ENCODE measurements around the gene GPATCH2L.

The GPATCH2L gene

GRCh38 chr14:76121089-76121748 lies 30.5 kb upstream of the GPATCH2L start:
- Histone ChIP-seq H3K4me3 (ENCODE audit: low read length) (no peak overlapping the region), H3K27ac (ENCODE audit: low read length) (no peak overlapping the region), H3K4me1 (ENCODE audit: control insufficient read depth, insufficient read depth, low read length) (peaks cover 4% of the 10 kb centered on the region), H3K9me3 (ENCODE audit: control insufficient read depth, insufficient read depth, low read length) (no peaks in the 10 kb centered on the region), H3K27me3 (ENCODE audit: control insufficient read depth, insufficient read depth, low read length) (no peaks in the 10 kb centered on the region), H3K36me3 (ENCODE audit: control insufficient read depth, insufficient read depth, low read length) (no peaks in the 10 kb centered on the region)
- WGBS (ENCODE audit: insufficient coverage, insufficient read length), result no CpG with 5 or more reads among the region's 4 CpGs
- DNase-seq (ENCODE audit: low read depth, low spot score), result no peak

- Histone ChIP-seq H3K4me3 (ENCODE audit: low read length) (no peak overlapping the region), H3K9me3 (ENCODE audit: control insufficient read depth, insufficient read depth, low read length) (no peaks in the 10 kb centered on the region), H3K27ac (ENCODE audit: low read length) (no peak overlapping the region), H3K36me3 (ENCODE audit: control insufficient read depth, insufficient read depth, low read length) (no peaks in the 10 kb centered on the region), H3K27me3 (ENCODE audit: control insufficient read depth, insufficient read depth, low read length) (no peaks in the 10 kb centered on the region), H3K4me1 (ENCODE audit: control insufficient read depth, insufficient read depth, low read length) (peaks cover 2% of the 10 kb centered on the region; the same call in 1 of the 2 replicates)
- DNase-seq (ENCODE audit: low read depth, low spot score), result no peak
- no CpG with 5 or more reads among the region's 10 CpGs for WGBS (ENCODE audit: insufficient coverage, insufficient read length)
Observed at GRCh38 chr14:76123426-76124225, 28.1 kb upstream of the GPATCH2L start.

DNA sequence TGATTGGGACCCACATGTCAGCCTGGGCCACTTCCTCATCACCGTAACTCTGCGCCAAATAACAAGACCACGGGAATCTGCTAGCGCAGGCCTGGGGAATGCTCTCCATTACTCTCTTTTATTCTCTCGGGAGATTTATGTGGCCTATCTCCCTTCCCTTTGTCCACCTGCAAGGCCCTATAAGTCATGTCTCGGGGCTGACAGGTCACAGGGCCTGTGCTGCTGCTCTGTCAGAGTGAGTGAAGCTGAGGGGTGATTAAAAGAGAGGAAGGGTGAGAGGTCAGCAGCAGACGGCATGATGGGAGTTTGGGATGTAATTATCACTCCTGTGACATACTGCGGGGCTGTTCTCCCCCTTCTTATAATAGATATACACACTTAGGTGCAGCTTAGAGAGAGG lies 26.2 kb upstream of the GPATCH2L start:
- no peak overlapping the region for H3K27ac ChIP-seq (ENCODE audit: low read length)
- H3K36me3 ChIP-seq (ENCODE audit: control insufficient read depth, insufficient read depth, low read length), result no peaks in the 10 kb centered on the region
- H3K27me3 ChIP-seq (ENCODE audit: control insufficient read depth, insufficient read depth, low read length), result no peaks in the 10 kb centered on the region; the same call in 1 of the 2 replicates
- peaks cover 2% of the 10 kb centered on the region; the same call in 1 of the 2 replicates for H3K4me1 ChIP-seq (ENCODE audit: control insufficient read depth, insufficient read depth, low read length)
- WGBS (ENCODE audit: insufficient coverage, insufficient read length), result no CpG with 5 or more reads among the region's 8 CpGs
- no peak for DNase-seq (ENCODE audit: low read depth, low spot score)
- no peaks in the 10 kb centered on the region for H3K9me3 ChIP-seq (ENCODE audit: control insufficient read depth, insufficient read depth, low read length)
- H3K4me3 ChIP-seq (ENCODE audit: low read length), result no peak overlapping the region

GRCh38 chr14:76126076-76126475 lies 25.6 kb upstream of the GPATCH2L start:
- no peak overlapping the region for H3K4me3 ChIP-seq (ENCODE audit: low read length)
- H3K27me3 ChIP-seq (ENCODE audit: control insufficient read depth, insufficient read depth, low read length), result no peaks in the 10 kb centered on the region; the same call in 1 of the 2 replicates
- no peak for DNase-seq (ENCODE audit: low read depth, low spot score)
- peaks cover 2% of the 10 kb centered on the region; the same call in 1 of the 2 replicates for H3K4me1 ChIP-seq (ENCODE audit: control insufficient read depth, insufficient read depth, low read length)
- no CpG with 5 or more reads among the region's 5 CpGs for WGBS (ENCODE audit: insufficient coverage, insufficient read length)
- H3K27ac ChIP-seq (ENCODE audit: low read length), result no peak overlapping the region
- H3K9me3 ChIP-seq (ENCODE audit: control insufficient read depth, insufficient read depth, low read length), result no peaks in the 10 kb centered on the region
- no peaks in the 10 kb centered on the region for H3K36me3 ChIP-seq (ENCODE audit: control insufficient read depth, insufficient read depth, low read length)

DNA sequence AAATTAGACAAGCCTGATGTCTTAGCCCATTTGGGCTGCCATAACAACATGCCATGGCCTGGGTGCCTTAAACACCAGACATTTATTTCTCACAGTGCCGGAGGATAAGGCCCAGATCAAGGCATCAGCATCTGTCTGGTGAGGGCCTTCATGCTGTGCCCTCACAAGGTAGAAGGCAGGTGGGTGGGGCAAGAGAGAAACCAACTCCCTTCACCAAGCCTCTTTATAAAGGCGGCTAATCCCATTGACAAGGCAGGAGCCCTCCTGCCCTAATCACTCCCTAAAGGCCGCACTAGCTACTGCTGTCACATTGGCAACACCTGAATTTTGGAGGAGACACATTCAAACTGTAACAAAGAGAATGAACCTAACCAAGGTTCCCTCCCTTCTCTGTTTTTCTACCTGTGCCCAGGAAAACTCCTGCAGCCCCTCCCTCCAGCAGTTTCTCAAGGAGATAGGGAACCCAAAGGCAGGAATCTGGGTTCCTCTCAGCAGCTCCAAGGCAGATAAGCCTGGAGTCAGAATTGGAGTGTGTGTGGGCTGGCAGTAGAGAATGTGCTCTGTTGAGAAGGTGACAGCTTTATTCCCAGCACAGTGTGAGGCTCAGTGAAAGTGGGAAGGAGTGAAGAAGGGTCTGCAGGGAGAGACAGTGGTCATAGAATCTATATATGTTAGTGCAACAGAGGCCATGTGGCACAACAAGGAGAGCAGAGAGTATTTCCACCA lies 21.7 kb upstream of the GPATCH2L start:
- H3K36me3 ChIP-seq (ENCODE audit: control insufficient read depth, insufficient read depth, low read length), result no peaks in the 10 kb centered on the region
- WGBS (ENCODE audit: insufficient coverage, insufficient read length), result no CpG with 5 or more reads among the region's 3 CpGs
- DNase-seq (ENCODE audit: low read depth, low spot score), result no peak
- no peak overlapping the region for H3K27ac ChIP-seq (ENCODE audit: low read length)
- H3K4me3 ChIP-seq (ENCODE audit: low read length), result no peak overlapping the region
- no peaks in the 10 kb centered on the region; the same call in 1 of the 2 replicates for H3K27me3 ChIP-seq (ENCODE audit: control insufficient read depth, insufficient read depth, low read length)
- no peaks in the 10 kb centered on the region for H3K9me3 ChIP-seq (ENCODE audit: control insufficient read depth, insufficient read depth, low read length)
- H3K4me1 ChIP-seq (ENCODE audit: control insufficient read depth, insufficient read depth, low read length), result no peaks in the 10 kb centered on the region

DNA sequence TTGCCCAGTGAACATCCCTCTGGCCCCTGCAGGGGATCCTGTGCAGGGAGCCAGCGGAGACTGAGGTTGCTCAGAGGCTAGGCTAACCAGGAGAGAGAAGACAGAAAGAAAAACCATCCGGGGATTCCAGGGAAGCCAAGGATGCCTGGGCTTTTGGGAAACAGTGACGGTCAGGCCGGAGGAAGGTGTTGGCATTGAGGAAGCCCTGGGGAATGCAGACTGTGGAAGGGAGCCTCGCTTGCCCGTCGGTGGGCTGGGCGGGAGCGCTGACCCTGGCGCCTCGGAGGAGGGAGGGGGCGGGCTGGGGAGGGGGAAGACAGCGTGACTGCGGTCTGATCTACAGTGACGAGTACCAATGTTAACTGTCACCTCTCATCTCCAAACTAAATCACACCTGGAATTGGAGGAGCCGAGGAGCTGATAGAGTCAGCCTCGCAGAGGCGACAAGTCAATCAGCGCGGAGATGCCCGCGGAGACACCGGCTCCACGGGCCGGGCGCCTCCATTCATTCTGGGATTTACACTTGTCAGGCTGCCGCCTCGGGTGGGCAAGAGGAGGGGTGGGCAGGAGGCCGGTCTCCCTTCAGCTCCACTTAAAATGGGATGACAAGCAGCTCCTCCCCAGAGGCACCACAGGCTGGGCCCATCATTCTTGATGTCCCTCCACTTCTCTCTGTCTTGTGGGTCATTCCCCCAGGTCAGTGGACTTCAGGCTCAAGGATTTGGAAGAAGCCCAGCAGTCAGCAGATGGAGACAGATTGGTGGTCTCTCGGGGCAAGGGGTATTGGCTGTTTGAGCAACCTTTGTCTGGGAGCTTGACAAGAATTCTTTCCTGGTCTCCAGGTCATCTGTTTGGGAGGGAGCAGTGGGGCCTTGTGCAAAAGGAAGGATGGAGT lies 20.4 kb upstream of the GPATCH2L start:
- H3K27ac ChIP-seq (ENCODE audit: low read length), result no peak overlapping the region
- no peaks in the 10 kb centered on the region for H3K36me3 ChIP-seq (ENCODE audit: control insufficient read depth, insufficient read depth, low read length)
- H3K4me1 ChIP-seq (ENCODE audit: control insufficient read depth, insufficient read depth, low read length), result no peaks in the 10 kb centered on the region
- no peaks in the 10 kb centered on the region; the same call in 1 of the 2 replicates for H3K27me3 ChIP-seq (ENCODE audit: control insufficient read depth, insufficient read depth, low read length)
- no CpG with 5 or more reads among the region's 30 CpGs for WGBS (ENCODE audit: insufficient coverage, insufficient read length)
- no peaks in the 10 kb centered on the region for H3K9me3 ChIP-seq (ENCODE audit: control insufficient read depth, insufficient read depth, low read length)
- H3K4me3 ChIP-seq (ENCODE audit: low read length), result no peak overlapping the region
- no peak for DNase-seq (ENCODE audit: low read depth, low spot score)

DNA sequence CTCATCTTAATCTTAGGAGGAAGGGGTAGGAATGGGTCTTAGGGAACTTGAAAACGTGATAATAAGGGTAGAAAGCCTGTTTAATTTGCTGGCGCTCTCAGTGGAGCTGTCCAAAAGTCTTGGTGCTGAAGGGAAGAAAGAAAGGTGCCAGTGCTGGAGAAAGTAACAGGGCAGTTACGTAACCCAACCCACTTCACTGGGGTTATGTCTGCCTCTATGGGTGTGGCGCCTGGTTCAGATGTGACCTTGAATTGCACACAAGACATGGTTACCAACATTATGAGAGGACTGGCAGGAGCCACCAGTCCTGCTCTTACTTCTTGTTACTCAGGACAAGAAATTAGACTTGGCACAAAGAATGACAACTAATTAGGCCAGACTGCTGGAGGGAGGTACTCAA lies 18.6 kb upstream of the GPATCH2L start:
- WGBS (ENCODE audit: insufficient coverage, insufficient read length), result no CpG with 5 or more reads among the region's 4 CpGs
- no peaks in the 10 kb centered on the region; the same call in 1 of the 2 replicates for H3K27me3 ChIP-seq (ENCODE audit: control insufficient read depth, insufficient read depth, low read length)
- DNase-seq (ENCODE audit: low read depth, low spot score), result no peak

DNA sequence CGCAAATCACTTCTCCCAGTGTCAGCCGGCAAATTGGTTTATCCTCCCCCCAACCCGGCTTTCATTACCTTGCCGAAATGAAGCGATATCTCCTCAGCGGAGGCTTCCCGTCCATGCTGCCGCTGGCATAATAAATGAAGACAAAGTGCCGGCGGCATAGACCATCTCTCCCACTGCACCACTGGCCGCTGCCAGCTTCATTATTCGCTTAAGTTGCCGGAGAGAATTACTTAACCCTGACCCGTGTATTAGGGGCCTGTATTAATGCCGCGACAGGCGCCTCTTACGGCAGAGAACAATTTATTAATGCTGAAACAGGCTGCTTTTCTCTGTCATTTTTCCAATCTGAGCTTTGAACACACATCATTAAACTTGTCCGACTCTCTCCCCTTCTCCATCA lies 17.5 kb upstream of the GPATCH2L start:
- peaks cover 2% of the 10 kb centered on the region; the same call in 1 of the 2 replicates for H3K27me3 ChIP-seq (ENCODE audit: control insufficient read depth, insufficient read depth, low read length)
- 100% methylated on average over 1 of the region's 19 CpGs for WGBS (ENCODE audit: insufficient coverage, insufficient read length)

More for the DNA sequence above, 18.6 kb upstream of the GPATCH2L start:
- Histone ChIP-seq H3K27ac (ENCODE audit: low read length) (no peak overlapping the region), H3K36me3 (ENCODE audit: control insufficient read depth, insufficient read depth, low read length) (no peaks in the 10 kb centered on the region), H3K9me3 (ENCODE audit: control insufficient read depth, insufficient read depth, low read length) (no peaks in the 10 kb centered on the region), H3K4me1 (ENCODE audit: control insufficient read depth, insufficient read depth, low read length) (peaks cover 3% of the 10 kb centered on the region; the same call in 1 of the 2 replicates), H3K4me3 (ENCODE audit: low read length) (no peak overlapping the region)

GRCh38 chr14:76135722-76136121 lies 16.0 kb upstream of the GPATCH2L start:
- Histone ChIP-seq H3K4me1 (ENCODE audit: control insufficient read depth, insufficient read depth, low read length) (peaks cover 5% of the 10 kb centered on the region; the same call in 1 of the 2 replicates), H3K4me3 (ENCODE audit: low read length) (no peak overlapping the region), H3K27ac (ENCODE audit: low read length) (no peak overlapping the region), H3K27me3 (ENCODE audit: control insufficient read depth, insufficient read depth, low read length) (peaks cover 8% of the 10 kb centered on the region), H3K9me3 (ENCODE audit: control insufficient read depth, insufficient read depth, low read length) (no peaks in the 10 kb centered on the region), H3K36me3 (ENCODE audit: control insufficient read depth, insufficient read depth, low read length) (no peaks in the 10 kb centered on the region)
- no CpG with 5 or more reads among the region's 7 CpGs for WGBS (ENCODE audit: insufficient coverage, insufficient read length)
- DNase-seq (ENCODE audit: low read depth, low spot score), result no peak

More for the DNA sequence above, 17.5 kb upstream of the GPATCH2L start:
- H3K27ac ChIP-seq (ENCODE audit: low read length), result no peak overlapping the region
- DNase-seq (ENCODE audit: low read depth, low spot score), result no peak
- no peak overlapping the region for H3K4me3 ChIP-seq (ENCODE audit: low read length)
- H3K36me3 ChIP-seq (ENCODE audit: control insufficient read depth, insufficient read depth, low read length), result no peaks in the 10 kb centered on the region
- H3K9me3 ChIP-seq (ENCODE audit: control insufficient read depth, insufficient read depth, low read length), result no peaks in the 10 kb centered on the region
- peaks cover 4% of the 10 kb centered on the region; the same call in 1 of the 2 replicates for H3K4me1 ChIP-seq (ENCODE audit: control insufficient read depth, insufficient read depth, low read length)
